Effector CD4-positive, alpha-beta T cell (primary cell): Measurements from ENCODE around the gene FANCI.

Experiments used
- DNase-seq: peaks from one replicate; pipeline ENCODE4 v3.0.0-alpha.2; 2020

Gene FANCI

GRCh38 chr15:89363770-89364169 is 120.0 kb downstream of the FANCI start:
- no peak for DNase-seq

- no peak for DNase-seq
Measured at GRCh38 chr15:89364341-89364740, 120.6 kb downstream of the FANCI start.

- DNase-seq = no peak
Measured at GRCh38 chr15:89364741-89365450, 121.1 kb downstream of the FANCI start.

GRCh38 chr15:89365462-89366065 is 121.8 kb downstream of the FANCI start:
- no peak for DNase-seq
